ENCODE data around the gene SIK3.

The SIK3 gene

DNA sequence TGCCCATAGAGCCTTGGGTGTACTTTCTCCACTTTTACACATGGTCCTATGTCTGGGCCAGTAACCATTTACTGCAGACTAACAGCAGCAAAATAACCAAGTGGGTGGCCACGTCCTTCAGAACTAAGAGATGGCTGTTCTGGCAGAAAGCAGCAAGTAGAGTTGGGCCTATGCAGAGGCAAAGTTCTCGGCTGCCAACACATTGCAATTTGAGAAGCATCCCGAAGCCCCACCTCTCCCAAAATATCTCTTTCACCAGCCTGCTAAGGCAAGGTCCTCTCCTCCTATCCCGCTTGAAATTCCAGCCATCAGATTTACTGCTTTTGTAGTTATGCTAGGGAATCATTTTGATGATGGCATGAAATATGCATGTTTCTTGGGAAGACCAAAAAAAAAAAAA is 142.3 kb downstream of the SIK3 start:
- peak; percentile 55 for DNase-seq

DNA sequence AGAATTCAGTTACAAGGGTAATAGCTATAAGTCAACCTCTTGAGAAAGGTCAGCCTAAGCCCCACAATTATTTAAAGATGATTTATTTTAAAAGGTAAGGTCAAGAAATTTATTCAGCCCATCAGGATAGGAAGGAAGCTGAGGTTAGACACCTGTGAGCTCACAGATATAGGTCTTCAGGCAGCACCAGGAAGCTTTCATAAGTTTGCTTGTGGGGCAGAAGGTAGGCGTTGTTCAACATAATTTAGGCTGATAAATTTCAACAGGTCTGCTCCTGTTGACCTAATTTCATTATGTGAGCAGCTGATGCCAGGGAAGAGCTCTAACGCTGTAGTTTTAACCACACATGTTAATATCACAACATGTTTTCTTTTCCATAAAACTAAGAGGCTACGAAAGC is 142.7 kb downstream of the SIK3 start:
- no peak for DNase-seq

DNA sequence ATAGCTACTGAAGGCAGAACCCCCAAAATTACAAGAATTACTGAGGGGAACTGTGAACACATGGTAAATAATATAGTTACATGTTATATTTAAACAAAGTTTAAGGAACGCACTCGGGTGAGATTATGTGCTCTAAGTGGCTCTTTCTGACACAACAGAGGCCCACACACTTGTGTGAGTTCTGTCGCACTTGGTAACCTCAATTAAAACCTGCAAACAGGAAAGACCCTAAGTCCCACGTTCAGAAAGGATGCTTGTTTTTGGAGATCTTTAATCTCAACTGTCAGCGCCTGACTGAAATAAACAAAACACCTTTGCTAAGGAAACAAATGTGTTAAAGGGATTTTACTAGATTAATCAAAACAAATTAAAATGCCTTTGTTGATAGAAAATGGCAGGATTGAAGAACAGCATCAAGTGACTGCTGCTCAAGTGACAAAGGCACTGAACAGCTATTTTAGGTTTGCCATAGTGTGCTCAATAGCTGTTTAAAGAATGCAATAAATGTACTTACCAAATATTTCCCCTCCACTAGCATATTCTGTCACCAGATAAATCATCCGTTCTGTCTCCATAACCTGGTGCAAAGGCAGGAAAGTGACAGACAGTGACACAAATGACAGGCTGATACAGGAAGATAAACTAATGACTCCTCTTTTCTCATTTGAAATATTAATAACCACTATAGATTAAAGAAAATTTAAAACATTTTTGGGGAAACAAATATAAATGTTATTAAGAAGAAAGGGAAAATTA is 144.5 kb downstream of the SIK3 start:
- no peak for DNase-seq

DNA sequence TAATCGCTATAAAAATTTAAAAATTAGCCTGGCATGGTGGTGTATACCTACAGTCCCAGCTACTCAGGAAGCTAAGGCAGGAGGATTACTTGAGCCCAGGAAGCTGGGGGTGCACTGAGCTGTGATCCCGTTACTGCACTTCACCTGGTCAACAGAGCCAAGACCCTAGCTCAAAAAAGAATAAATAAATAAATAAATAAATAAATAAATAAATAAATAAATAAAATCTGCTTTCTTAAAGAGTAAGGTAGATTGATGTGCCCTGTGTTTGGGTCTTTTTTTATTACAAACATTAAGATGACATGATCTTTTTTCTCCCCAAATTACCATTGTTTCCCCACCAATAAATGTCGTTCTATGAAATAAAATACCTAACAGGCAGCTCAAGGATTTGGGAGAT is 146.5 kb downstream of the SIK3 start:
- DNase-seq = no peak

DNA sequence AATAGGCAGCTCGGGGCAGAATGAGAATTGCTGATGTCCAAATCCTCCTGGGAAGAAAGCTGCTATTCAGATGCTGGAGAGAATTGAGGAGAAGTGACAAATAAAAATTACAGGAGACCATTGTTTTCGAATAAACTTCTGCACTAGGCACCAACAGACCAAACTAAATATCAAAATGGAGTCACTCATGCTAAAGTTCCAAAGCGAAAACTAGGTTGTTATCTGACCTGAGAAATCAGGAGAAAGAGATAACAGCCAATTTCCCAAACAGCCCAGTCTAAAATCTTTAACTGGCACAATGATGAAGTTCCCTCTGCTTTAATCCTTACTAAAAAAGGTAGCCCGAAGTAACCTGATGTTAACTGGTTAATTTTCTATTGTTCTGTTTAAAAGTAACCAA is 148.0 kb downstream of the SIK3 start:
- no peak for DNase-seq

DNA sequence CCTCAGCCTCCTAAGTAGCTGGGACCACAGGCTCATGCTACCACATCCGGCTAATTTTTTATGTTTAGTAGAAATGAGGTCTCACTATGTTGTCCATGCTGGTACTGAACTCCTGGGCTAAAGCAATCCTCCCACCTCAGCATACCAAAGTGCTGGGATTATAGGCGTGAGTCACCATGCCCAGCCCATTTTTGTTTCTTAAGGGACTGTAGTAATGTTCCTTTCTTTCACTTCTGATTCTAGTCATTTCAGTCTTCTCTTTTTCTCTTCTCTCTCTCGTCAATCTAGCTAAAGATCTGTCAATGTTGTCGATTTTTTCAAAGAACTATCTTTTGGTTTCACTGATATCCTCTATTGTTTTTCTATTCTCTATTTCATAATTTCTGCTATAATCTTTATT is 149.8 kb downstream of the SIK3 start:
- no peak for DNase-seq

DNA sequence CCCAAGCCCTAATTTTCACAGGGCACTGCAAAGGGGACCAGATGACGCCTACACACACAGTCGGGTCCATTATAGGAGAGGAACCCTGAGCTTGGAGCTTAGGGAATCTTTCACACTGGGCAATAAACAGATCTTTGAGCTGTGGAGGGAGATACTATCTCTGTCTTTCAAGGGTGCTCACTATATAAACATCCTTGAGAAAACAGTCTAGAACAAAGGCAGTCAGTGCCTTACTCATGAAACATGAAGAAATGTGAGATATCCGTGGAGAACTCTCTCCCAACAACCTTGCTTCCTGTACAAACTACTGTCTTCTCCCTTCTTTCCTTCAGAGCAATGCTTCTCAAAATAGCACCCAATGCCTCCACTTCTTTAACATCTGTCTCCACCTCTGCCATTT is 151.8 kb downstream of the SIK3 start:
- DNase-seq = no peak

DNA sequence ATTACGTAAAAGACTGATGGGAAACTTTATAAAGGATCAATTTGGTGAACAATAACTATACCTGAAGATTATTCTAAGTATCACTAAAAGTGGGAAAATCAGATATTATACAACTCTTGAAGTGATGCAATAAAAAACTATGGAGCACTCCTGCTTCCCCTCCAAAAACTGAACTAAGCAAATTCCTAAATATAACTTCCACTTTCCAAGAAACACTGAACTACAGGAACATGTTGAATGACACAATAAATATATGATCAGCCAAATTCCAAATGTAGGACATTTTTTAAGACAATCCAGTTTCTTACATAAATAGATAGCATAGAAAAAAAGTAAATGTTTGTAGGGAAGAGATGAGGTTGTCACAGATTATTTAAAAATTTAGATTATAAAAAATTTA is 158.7 kb downstream of the SIK3 start:
- DNase-seq = no peak

DNA sequence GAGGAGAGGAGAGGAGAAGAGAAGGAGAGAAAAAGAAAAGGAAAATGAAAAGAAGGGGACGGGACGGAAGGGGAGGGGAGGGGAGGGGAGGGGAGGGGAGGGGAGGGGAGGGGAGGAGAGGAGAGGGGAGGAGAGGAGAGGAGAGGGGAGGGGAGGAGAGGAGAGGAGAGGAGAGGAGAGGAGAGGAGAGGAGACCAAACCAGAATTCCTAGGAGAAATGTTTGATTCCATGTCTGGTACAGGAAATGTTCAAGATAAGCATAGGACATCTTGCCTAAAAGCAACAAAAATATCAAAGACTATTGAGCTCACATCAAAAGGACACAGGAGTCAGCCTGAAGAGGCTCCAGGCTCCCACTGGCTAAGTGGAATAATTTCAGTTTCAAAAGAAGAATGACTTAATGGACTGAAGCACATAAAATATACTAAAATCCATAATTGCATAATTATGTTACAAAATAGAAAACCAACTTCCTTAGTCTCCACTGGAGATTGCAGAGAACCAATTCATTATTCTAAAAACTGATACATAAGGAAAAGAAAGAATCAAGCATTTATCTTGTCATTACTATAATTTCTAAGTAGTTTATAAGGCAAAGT is 159.7 kb downstream of the SIK3 start:
- DNase-seq = no peak

DNA sequence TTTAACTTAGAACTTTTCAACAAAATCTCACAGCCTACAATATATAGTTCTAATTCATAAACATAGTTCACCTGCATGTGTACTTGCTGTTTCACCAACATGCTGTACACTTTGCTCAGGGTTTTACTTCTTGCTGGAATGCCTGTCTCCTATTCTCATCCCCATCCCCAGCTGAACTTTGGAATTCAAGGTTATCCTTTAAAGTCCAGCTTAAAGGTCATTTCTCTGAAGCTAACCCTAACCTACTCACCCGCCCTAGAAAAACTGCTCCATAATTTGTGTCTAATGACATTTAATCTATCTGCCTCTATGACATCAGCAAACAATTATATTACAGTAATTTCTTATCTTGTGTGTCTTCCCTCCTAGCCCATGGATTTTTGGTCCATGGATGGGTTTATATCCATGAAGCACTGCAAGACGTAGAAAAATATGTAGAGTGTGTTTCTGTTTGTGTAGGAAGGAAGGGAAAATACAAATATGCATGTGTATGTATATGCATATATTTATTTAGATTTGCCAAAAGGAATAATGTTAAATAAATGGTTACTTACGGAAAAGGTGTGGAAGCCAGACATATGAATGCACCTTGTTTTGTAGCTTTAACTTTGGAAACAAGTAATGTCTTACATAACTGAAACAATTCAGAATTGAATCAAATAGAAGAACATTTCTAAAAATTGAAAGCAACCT is 161.3 kb downstream of the SIK3 start:
- DNase-seq = no peak

DNA sequence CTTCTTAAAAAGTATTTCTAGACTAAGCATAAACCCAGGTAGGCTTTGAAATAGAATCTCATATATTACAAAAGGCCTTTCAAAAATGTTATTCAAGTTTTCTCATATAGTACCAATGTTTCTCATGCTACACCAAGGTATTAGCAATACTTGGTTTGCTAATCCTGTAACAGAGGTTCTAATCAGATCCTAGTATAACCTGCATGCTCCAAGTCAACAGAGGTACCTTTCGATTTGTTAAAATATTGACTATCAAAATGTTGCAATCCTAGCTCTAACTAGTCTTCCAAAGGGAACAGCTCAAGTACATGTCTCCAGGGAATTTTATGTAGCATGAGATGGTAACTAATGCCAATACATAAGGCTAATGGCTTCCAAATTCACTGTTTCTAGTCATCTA is 162.7 kb downstream of the SIK3 start:
- DNase-seq = no peak

DNA sequence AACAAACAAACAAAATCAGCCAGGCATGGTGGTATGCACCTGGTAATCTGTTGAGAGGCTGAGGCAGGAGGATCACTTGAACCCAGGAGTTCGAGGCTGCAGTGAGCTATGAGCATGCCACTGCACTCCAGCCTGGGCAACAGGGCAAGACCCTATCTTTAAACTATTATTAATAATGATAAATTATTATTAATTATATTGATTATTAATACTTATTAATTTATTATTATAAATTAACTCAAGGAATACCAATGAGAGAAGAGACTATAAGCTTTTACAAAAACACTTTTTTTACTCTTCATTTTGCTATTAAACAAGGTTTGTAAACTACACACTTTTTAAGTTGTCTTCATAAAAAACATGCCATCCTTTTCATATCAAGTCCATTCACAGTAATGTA is 163.1 kb downstream of the SIK3 start:
- no peak for DNase-seq

DNA sequence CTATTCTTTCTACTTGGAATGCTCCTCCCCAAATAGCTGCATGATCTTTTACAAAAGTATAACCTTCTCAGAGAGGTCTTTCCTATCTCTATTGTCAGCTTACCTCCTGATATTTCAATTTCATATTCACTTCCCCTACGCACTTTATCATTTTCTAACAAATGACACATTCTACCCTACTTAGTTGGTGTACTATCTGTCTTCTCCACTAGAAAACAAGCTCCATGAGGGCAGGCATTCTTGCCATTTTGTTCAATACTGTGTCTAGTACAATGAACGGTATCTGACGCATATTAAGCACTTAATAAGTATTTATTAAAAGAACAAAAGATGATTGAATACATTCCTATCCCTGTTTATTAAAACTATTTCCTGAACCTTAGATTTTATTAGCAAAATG is 164.3 kb downstream of the SIK3 start:
- no peak for DNase-seq

DNA sequence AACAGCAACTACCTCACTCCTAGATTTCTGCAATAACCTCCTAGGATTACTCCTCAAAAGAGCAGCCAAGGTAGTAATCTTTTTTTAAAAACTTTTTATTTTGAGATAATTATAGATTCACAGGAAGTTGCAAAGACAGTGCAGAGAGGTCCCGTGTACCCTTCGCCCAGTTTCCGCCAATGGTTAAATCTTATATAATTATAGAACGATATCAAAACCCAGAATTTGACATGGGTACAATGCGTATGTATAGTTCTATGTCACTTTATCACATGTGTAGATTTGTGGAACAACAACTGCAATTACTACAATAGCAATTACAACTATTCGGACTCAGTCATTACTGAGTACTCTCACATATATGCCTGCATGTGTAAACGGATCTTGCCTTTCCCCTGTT is 166.0 kb downstream of the SIK3 start:
- no peak for DNase-seq

DNA sequence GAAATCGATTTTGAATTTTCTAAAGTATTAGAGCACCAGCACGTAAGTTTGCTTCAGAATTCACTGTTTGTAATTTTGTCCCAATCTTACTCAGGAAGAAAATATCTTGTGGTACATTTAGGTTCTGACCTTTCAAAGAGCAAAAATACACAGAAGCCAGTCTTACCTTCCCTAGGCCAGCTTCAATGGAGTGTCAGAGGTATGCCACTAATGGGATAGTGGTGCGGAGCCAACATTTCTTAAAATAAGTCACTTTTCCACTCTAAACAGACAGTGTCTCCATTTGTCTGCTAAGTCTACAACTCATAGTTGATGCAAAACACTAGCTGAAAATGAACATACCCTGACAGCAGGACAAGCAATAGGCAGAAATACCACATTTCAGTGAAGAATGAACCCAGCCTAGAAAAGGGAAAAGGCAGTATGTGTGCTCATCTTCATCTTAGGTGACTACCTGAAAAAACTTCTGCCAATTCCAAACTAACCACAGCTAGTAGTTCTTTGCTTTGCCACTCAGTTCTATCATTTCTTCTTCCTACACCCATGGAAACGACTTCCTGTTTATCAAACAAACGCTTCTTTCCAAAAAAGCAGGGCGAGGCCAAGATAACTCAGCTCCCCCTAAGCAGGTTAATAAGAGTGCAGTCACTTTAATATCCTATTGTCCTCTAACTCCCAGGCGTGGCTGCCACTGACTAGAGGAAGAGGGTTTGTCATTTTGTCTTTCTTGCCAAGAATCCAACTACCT is 166.8 kb downstream of the SIK3 start:
- no peak for DNase-seq

DNA sequence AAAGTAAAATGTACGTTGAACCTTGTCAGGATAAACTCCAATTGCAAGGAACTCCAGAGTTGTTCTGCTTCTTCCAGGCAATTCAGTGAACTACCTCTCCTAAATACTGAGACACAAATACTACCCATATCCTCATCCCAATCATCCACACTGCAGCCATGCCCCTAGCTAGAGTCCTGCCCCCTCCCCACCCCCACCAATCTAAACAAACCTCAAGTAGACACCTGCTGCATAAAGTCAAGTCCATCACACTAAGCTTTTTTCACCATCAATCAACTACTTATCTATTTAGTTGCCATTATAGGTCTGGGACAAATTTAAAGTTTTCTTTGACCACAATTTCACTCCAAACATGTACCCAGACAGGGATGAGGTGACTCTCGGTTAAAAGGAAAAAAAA is 167.6 kb downstream of the SIK3 start:
- no peak for DNase-seq

DNA sequence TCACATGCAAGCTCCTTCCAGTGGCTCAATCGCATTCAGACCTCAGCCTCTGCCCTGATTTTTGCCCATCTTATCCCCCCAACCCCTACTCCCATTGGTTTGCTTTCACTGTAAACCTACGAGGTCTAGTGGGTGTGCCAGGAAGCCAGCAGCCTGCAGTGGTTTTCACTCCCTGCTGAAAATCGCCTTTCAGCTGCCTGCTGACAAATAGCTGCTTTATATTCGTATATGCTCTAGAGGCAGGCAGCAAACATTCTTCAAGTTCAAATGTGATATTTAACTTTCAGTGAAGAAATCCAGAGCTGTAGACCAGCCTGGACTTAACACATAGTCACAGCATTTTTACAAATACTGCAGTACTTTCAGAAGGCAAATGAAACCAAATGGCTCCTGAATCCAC is 168.1 kb downstream of the SIK3 start:
- DNase-seq = peak; percentile 52

DNA sequence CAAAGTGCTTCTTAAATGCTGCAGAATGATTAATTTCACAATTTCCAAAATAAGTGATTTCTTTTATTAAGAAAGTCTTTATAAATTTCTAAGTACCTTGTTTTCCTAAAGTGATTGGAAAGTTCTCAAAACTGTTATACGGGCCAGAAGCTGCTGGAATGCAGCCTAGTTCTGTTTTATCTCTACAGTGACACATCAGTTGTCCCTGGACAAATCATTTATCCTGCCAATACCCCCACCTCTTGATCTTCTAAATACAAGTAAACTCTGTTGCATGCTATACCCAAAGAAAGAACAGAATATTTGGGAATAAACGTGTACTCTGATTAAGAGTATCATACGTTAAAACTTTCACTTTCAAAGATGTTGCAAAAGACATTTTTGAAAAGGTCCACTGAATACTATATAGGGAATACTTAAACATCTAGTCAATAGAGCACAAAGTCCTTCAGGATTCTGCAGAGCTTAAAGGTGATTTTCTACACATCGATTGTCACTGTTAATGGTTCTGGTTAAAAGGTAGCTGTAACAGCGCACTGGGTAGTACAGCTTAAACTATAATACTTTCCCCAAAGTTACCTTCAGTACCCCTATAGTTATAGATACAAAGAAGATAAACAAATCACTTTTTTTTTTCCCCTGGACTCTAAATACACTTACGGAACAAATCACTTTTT is 168.7 kb downstream of the SIK3 start:
- DNase-seq = no peak

DNA sequence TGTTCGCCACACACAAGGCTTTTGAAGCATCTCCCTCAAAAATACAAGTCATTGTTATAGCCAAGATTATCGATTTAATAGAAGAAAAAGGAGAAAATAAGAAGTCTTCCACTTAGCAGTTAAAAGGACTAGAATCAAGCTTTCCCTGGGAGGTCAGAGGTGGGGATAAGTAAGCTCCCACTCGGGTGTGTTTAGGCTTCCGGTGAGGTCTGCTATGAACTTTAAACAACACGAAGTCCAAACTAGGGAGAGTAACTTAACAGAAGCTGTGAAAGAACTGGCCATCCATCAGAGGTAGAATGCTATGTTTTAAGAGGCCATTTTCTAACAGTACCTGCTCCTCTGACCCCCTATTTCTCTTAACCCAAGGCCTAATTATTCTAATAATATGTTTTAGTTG is 169.4 kb downstream of the SIK3 start:
- DNase-seq = no peak

DNA sequence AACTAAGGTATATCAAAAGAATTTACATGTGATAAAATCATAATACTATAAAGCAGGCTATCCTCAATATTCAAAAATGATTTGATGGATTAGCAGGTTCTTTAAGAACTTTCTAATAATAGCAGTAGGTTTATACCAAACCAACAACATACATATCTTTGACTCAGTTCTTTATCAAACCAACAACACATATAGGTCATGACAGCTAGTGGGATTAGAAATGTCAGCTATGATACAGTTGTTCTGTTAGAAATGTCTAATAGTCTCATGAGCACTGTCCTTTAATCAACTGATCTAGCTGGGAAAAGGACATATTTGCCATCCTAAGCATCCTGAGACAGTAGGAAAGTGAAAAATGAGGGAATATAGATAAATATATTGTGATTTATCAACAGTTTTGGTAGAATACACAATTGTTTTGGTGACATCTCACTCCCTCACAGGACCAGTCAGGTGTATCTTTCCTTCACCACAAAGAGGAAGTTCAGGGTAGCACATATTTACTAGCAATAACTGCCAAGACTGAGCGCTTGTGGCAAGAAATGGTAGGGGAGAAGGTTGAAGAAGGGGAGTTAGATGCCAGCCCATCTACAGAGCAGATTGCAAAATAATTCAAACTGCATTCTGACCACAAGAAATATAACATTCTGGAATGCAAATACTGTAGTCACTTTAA is 170.0 kb downstream of the SIK3 start:
- DNase-seq = no peak

DNA sequence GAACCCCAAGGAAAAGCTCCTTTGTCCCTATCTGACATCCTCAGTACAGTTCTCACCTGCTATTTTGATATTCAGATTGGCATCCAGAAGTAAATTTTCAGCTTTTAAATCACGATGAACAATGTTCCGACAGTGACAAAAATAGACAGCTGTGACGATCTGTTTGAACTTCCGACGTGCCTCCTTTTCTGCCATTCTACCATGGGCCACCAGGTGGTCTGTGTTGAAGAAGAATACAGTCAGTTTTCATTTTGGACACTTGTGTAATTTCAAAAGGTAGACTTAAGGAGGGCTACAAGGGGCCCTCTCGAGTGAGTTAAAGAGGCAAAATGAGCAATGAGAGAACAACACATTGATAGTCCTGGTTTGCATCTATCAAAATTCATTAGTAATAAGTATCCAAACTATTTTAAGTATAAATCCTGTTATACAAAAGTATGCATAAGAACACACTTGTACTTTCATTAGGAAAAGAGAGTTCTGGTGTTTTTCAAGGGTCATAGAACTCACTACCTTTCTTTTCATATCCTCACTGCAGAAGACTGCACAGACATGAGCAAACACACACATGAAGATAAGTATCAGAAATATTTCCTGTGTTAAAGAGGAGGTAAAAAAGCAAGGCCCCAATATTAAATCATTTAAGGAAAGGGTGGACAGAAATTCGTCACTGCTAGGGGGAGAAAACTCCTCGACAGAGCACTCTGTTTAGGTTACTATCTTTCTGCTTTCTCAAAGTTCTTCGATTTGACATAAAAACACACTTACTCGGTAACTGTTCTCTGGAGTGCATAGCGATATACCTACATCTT is 170.9 kb downstream of the SIK3 start:
- no peak for DNase-seq

DNA sequence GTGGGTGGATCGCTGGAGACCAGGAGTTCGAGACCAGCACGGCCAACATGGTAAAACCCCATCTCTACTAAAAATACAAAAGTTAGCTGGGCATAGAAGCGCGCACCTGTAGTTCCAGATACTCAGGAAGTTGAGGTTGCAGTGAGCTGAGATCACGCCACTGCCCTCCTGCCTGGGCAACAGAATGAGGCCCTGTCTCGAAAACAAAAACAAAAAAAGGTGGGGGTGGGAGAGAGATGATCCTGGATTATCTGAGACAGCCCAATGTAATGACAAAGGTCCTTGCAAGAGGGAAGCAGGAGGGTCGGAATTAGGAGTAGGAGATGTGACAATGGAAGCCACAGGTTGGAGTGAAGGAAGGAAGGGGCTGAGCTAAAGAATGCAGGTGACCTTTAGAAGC is 173.2 kb downstream of the SIK3 start:
- no peak for DNase-seq

Measured in left hindlimb (tissue), 1 donor.